ENCODE measurements around the gene DPP6. TPM values are rescaled to one million over a fixed set of nuclear protein-coding genes. Genes with fewer than 3 reads are reported as not detected.

Gene DPP6
- total RNA-seq, 2 donors from 2014 or later = 0.05 to 38.7 TPM

- 49% methylated on average over 1 of the region's 1 CpG for WGBS
- DNase-seq (ENCODE audit: low spot score) = no peak
- no peak overlapping the region for H3K4me3 ChIP-seq
- no peak for TF ChIP-seq POLR2A (IDR thresholded peaks at IDR 0.05)
- TF ChIP-seq CTCF (IDR thresholded peaks at IDR 0.05) = no peak
- no peak for TF ChIP-seq POLR2AphosphoS5 (IDR thresholded peaks at IDR 0.05)
- intact Hi-C loops (cut with DNase I) = no loop called here
- no peaks in the 10 kb centered on the region for H3K9me3 ChIP-seq
- H3K4me1 ChIP-seq (replicated peaks) = no peaks in the 10 kb centered on the region
- H3K27ac ChIP-seq = no peak overlapping the region
- no peaks in the 10 kb centered on the region for H3K27me3 ChIP-seq (replicated peaks; ENCODE audit: insufficient read depth)
- no peaks in the 10 kb centered on the region for H3K36me3 ChIP-seq
These were observed 514.7 kb downstream of the DPP6 start for GRCh38 chr7:154566877-154567276.

- Histone ChIP-seq H3K36me3 (no peaks in the 10 kb centered on the region), H3K4me1 (replicated peaks) (no peaks in the 10 kb centered on the region), H3K27ac (no peak overlapping the region), H3K9me3 (no peaks in the 10 kb centered on the region), H3K27me3 (replicated peaks; ENCODE audit: insufficient read depth) (no peaks in the 10 kb centered on the region), H3K4me3 (no peak overlapping the region)
- WGBS = 69% methylated on average over 10 of the region's 10 CpGs
- intact Hi-C loops (cut with DNase I) = no loop called here
- DNase-seq (ENCODE audit: low spot score) = no peak
- TF ChIP-seq POLR2AphosphoS5 (IDR thresholded peaks at IDR 0.05) (no peak), CTCF (IDR thresholded peaks at IDR 0.05) (no peak), POLR2A (IDR thresholded peaks at IDR 0.05) (no peak)
These were observed 516.1 kb downstream of the DPP6 start for GRCh38 chr7:154568346-154568745.

GRCh38 chr7:154569916-154570315 lies 517.7 kb downstream of the DPP6 start:
- intact Hi-C loops (cut with DNase I) = no loop called here
- H3K27me3 ChIP-seq (replicated peaks; ENCODE audit: insufficient read depth) = no peaks in the 10 kb centered on the region
- WGBS = 90% methylated on average over 2 of the region's 2 CpGs
- no peak for DNase-seq (ENCODE audit: low spot score)
- H3K4me1 ChIP-seq (replicated peaks) = no peaks in the 10 kb centered on the region
- TF ChIP-seq POLR2A (IDR thresholded peaks at IDR 0.05) (no peak), POLR2AphosphoS5 (IDR thresholded peaks at IDR 0.05) (no peak), CTCF (IDR thresholded peaks at IDR 0.05) (no peak)
- H3K27ac ChIP-seq = no peak overlapping the region
- no peaks in the 10 kb centered on the region for H3K36me3 ChIP-seq
- no peak overlapping the region for H3K4me3 ChIP-seq
- H3K9me3 ChIP-seq = no peaks in the 10 kb centered on the region

- H3K36me3 ChIP-seq = no peaks in the 10 kb centered on the region
- intact Hi-C loops (cut with DNase I) = no loop called here
- no peak overlapping the region for H3K4me3 ChIP-seq
- H3K27ac ChIP-seq = no peak overlapping the region
- H3K27me3 ChIP-seq (replicated peaks; ENCODE audit: insufficient read depth) = no peaks in the 10 kb centered on the region
- TF ChIP-seq POLR2A (IDR thresholded peaks at IDR 0.05) (no peak), CTCF (IDR thresholded peaks at IDR 0.05) (no peak), POLR2AphosphoS5 (IDR thresholded peaks at IDR 0.05) (no peak)
- no peaks in the 10 kb centered on the region for H3K4me1 ChIP-seq (replicated peaks)
- no peak for DNase-seq (ENCODE audit: low spot score)
- WGBS = 85% methylated on average over 3 of the region's 3 CpGs
- no peaks in the 10 kb centered on the region for H3K9me3 ChIP-seq
These were observed 519.6 kb downstream of the DPP6 start for GRCh38 chr7:154571772-154572171.

- 98% methylated on average over 2 of the region's 2 CpGs for WGBS
- H3K9me3 ChIP-seq = no peaks in the 10 kb centered on the region
- intact Hi-C loops (cut with DNase I) = no loop called here
- TF ChIP-seq POLR2A (IDR thresholded peaks at IDR 0.05) (no peak), CTCF (IDR thresholded peaks at IDR 0.05) (no peak), POLR2AphosphoS5 (IDR thresholded peaks at IDR 0.05) (no peak)
- no peak for DNase-seq (ENCODE audit: low spot score)
- H3K4me3 ChIP-seq = no peak overlapping the region
- no peaks in the 10 kb centered on the region for H3K27me3 ChIP-seq (replicated peaks; ENCODE audit: insufficient read depth)
- H3K27ac ChIP-seq = no peak overlapping the region
- no peaks in the 10 kb centered on the region for H3K36me3 ChIP-seq
- no peaks in the 10 kb centered on the region for H3K4me1 ChIP-seq (replicated peaks)
These were observed 522.0 kb downstream of the DPP6 start for GRCh38 chr7:154574235-154574634.
